Thyroid gland (tissue), 4 donors: ENCODE data around the gene CEP57L1. TPM values are rescaled to one million over a fixed set of nuclear protein-coding genes. Genes with fewer than 3 reads are reported as not detected.

ENCODE experiments used
- DNase-seq, 2 donors: peaks; one replicate each; pipeline ENCODE4 v3.0.0-alpha.2; 2019
- H3K27ac ChIP-seq, 3 donors: fragments of 200-600 bp; sonication (generic); 1 replicate in 2 of 3; 2 replicates in 1 of 3; pipeline ENCODE4 v1.5.1; 2016 to 2019; ENCODE audit warnings: mild to moderate bottlenecking in 1 of 3, moderate library complexity in 1 of 3
- H3K27me3 ChIP-seq: fragments of 200-600 bp; sonication (generic); one replicate; pipeline ENCODE4 v1.5.1; 2019
- H3K36me3 ChIP-seq, 2 donors: fragments of 200-600 bp; sonication (generic); one replicate each; pipeline ENCODE4 v1.5.1; 2016 to 2019
- H3K4me1 ChIP-seq, 2 donors: fragments of 200-600 bp; sonication (generic); one replicate each; pipeline ENCODE4 v1.5.1; 2017 to 2019
- H3K4me3 ChIP-seq, 3 donors: fragments of 200-600 bp; sonication (generic); replicated peaks in 1 of 3; 1 replicate in 2 of 3; 2 replicates in 1 of 3; pipeline ENCODE4 v1.5.1; 2016; ENCODE audit warnings: mild to moderate bottlenecking in 1 of 3
- H3K9me3 ChIP-seq: fragments of 200-600 bp; sonication (generic); one replicate; pipeline ENCODE4 v1.5.1; 2017
- POLR2A ChIP-seq, 2 donors: fragments of 450-650 bp; IDR thresholded peaks; one replicate each; pipeline ENCODE4 v1.6.1; 2017; ENCODE audit warnings: antibody characterized with exemption in 2 of 2, mild to moderate bottlenecking in 2 of 2, moderate library complexity in 1 of 2
- WGBS, 2 donors: methylation state at CpG; one replicate each; pipeline ENCODE4 v1.1.5; 2017; 5-methylcytosine and 5-hydroxymethylcytosine counted together
- intact Hi-C: fragments of 100-400 bp; cut with DNase I; formaldehyde crosslinking; loops from one replicate; pipeline ENCODE4 v1.15.1; 2023
- total RNA-seq, 4 donors: library from RNA; depleted of rRNA; stranded (reverse); fragments of >200 nt; gene quantifications; one replicate each; pipeline ENCODE4 v1.2.3, GENCODE V29; 2016
- TF ChIP-seq, protein P1 (sequence below), 6 experiments: fragments of 200-600 bp in 3 of 6; fragments of 450-650 bp in 3 of 6; sonication (generic) in 3 of 6; IDR thresholded peaks; one replicate each; pipeline ENCODE4 v1.5.1; 2016 to 2019; ENCODE audit warnings: antibody characterized with exemption in 6 of 6, mild to moderate bottlenecking in 2 of 6, inconsistent platforms in 1 of 6, moderate library complexity in 1 of 6

CEP57L1 gene
- total RNA-seq, 4 donors from 2014 or later: 15.0 to 27.7 (median 19.5) TPM

- 73 to 82% methylated on average over 1 of the region's 1 CpG for WGBS, 2 donors
- H3K9me3 ChIP-seq: no peaks in the 10 kb centered on the region
- peaks cover 16 to 20% of the 10 kb centered on the region in 2 donors for H3K4me1 ChIP-seq
- no peaks in the 10 kb centered on the region for H3K36me3 ChIP-seq
- intact Hi-C loops: no loop called here
- TF ChIP-seq POLR2A (IDR thresholded peaks at IDR 0.05): no peak
- TF ChIP-seq, protein P1, sequence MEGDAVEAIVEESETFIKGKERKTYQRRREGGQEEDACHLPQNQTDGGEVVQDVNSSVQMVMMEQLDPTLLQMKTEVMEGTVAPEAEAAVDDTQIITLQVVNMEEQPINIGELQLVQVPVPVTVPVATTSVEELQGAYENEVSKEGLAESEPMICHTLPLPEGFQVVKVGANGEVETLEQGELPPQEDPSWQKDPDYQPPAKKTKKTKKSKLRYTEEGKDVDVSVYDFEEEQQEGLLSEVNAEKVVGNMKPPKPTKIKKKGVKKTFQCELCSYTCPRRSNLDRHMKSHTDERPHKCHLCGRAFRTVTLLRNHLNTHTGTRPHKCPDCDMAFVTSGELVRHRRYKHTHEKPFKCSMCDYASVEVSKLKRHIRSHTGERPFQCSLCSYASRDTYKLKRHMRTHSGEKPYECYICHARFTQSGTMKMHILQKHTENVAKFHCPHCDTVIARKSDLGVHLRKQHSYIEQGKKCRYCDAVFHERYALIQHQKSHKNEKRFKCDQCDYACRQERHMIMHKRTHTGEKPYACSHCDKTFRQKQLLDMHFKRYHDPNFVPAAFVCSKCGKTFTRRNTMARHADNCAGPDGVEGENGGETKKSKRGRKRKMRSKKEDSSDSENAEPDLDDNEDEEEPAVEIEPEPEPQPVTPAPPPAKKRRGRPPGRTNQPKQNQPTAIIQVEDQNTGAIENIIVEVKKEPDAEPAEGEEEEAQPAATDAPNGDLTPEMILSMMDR (IDR thresholded peaks at IDR 0.05): no peak
- no peak for DNase-seq
- H3K4me3 ChIP-seq: no peak overlapping the region
- no peak overlapping the region for H3K27ac ChIP-seq
- H3K27me3 ChIP-seq: no peaks in the 10 kb centered on the region
Observed at GRCh38 chr6:109050447-109051102, 44.7 kb upstream of the CEP57L1 start.

GRCh38 chr6:109051301-109052017, 43.8 kb upstream of the CEP57L1 start:
- WGBS, 2 donors: 85 to 93% methylated on average over 1 of the region's 1 CpG
- no peaks in the 10 kb centered on the region for H3K9me3 ChIP-seq
- H3K27ac ChIP-seq: no peak overlapping the region
- no peak for DNase-seq
- H3K4me3 ChIP-seq: no peak overlapping the region
- no peaks in the 10 kb centered on the region for H3K27me3 ChIP-seq
- TF ChIP-seq, protein P1 (IDR thresholded peaks at IDR 0.05): no peak
- no peak for TF ChIP-seq POLR2A (IDR thresholded peaks at IDR 0.05)
- peaks cover 16 to 20% of the 10 kb centered on the region in 2 donors for H3K4me1 ChIP-seq
- H3K36me3 ChIP-seq: no peaks in the 10 kb centered on the region
- intact Hi-C loops: no loop called here

DNA sequence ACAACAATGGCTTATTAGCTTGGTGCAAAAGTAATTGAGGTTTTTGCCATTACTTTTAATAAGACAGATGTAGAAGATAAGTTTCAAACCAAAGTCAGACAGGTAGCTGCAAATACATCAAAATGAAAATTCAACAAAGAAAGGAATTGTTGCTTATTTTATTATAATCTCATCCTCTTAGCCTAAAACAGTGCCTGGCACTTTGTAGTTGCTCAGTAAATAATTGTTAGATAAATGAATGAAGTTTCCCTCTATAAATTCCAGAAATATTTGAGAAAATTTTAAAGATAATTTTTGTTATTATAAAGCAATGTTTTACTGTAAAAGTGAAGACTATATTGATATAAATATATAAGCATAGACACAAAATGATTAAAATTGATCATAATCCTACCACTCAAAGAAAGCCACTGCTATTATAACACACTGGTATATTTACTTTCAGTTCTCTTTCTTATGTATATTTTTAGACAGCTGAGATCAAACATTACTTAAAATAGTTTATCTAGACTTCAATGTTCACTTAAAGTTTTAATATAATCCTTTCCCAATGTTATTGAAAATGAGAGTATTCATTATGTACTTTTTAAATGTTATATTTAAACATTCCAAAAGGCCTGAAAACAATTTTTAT, 43.2 kb upstream of the CEP57L1 start:
- Histone ChIP-seq H3K4me3 (no peak overlapping the region), H3K27me3 (no peaks in the 10 kb centered on the region), H3K9me3 (no peaks in the 10 kb centered on the region), H3K4me1 (peaks cover 16 to 20% of the 10 kb centered on the region in 2 donors), H3K27ac (no peak overlapping the region), H3K36me3 (no peaks in the 10 kb centered on the region)
- intact Hi-C loops: no loop called here
- no peak for DNase-seq
- TF ChIP-seq POLR2A (IDR thresholded peaks at IDR 0.05): no peak
- TF ChIP-seq, protein P1 (IDR thresholded peaks at IDR 0.05): no peak

DNA sequence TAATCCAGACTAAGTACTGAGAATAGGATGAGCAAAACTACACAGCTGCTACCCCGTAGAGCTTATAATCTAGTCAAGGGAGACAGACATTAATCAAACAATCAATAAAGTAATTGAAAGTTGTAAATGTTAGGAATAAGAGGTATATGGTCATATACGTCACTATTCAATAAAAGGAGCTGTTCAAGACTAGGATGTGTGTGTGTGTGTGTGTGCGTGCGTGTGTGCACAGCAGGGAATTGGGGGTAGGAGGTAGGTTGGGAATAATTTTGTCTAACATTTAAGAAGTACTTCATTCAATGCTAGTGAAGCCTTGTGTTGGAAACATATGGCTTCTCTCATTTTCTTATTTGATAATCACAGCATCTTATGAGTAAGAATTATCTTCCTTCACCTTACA, 42.5 kb upstream of the CEP57L1 start:
- TF ChIP-seq POLR2A (IDR thresholded peaks at IDR 0.05): no peak
- TF ChIP-seq, protein P1 (IDR thresholded peaks at IDR 0.05): no peak
- Histone ChIP-seq H3K9me3 (no peaks in the 10 kb centered on the region), H3K36me3 (no peaks in the 10 kb centered on the region), H3K27me3 (no peaks in the 10 kb centered on the region), H3K4me1 (peaks cover 16 to 20% of the 10 kb centered on the region in 2 donors), H3K4me3 (no peak overlapping the region), H3K27ac (no peak overlapping the region)
- no peak for DNase-seq
- WGBS, 2 donors: 93% methylated on average over 4 of the region's 4 CpGs
- intact Hi-C loops: no loop called here

DNA sequence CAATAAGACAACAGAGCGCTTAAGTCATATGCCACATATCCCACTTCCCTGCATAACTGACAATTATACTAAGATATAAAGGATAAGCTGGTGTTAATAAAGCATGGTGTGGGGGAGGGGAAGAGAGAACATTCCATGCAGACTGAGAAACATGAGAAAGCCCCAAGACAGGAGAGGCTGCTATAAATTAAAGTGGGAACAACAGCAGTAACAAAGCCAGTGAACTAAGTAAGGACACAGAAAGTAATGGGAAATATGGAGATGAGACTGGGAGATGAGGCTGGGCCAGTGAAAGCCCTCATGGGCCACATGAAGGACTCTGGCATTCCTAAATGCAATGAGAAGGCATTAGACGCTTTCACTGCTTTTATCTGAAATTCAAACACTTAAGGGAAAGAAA, 42.0 kb upstream of the CEP57L1 start:
- no peak for DNase-seq
- H3K4me1 ChIP-seq: peaks cover 15 to 16% of the 10 kb centered on the region in 2 donors

More for the DNA sequence above, 42.0 kb upstream of the CEP57L1 start:
- H3K9me3 ChIP-seq: no peaks in the 10 kb centered on the region
- no peak overlapping the region for H3K27ac ChIP-seq
- intact Hi-C loops: no loop called here
- H3K36me3 ChIP-seq: no peaks in the 10 kb centered on the region
- H3K4me3 ChIP-seq: no peak overlapping the region
- TF ChIP-seq, protein P1 (IDR thresholded peaks at IDR 0.05): no peak
- TF ChIP-seq POLR2A (IDR thresholded peaks at IDR 0.05): no peak
- no peaks in the 10 kb centered on the region for H3K27me3 ChIP-seq
- 94 to 97% methylated on average over 2 of the region's 2 CpGs for WGBS, 2 donors
